GM23338 (cell line): ENCODE data around the gene SLC25A34. TPM values are rescaled to one million over a fixed set of nuclear protein-coding genes. Genes with fewer than 3 reads are reported as not detected.
A peak's percentile ranks its signal among the peaks of the same experiment; 100 is the strongest.

Experiments used
- ATAC-seq: fragments of 200-7000 bp; cut with Tn5 transposase; 3 replicates; pipeline ENCODE4 v1.9.1; 2020
- DNase-seq: peaks from one replicate; pipeline ENCODE4 v3.0.0-alpha.2; 2015; ENCODE audit warnings: low spot score
- H2AFZ ChIP-seq: fragments of 200-600 bp; sonication (generic); 2 replicates; pipeline ENCODE4 v1.8.0; 2016; ENCODE audit warnings: antibody characterized with exemption, mild to moderate bottlenecking, moderate library complexity
- H3F3A ChIP-seq: fragments of 200-600 bp; sonication (generic); replicated peaks from 2 replicates; pipeline ENCODE4 v1.8.0; 2017; ENCODE audit warnings: antibody characterized with exemption, mixed run types, low read depth
- H3K27ac ChIP-seq: fragments of 200-600 bp; sonication (generic); 2 replicates; pipeline ENCODE4 v1.6.1; 2016; ENCODE audit warnings: low read depth
- H3K27me3 ChIP-seq: fragments of 200-600 bp; sonication (generic); 2 replicates; pipeline ENCODE4 v1.8.0; 2016; ENCODE audit warnings: mild to moderate bottlenecking, mixed run types, moderate library complexity; ENCODE audit not compliant: insufficient read depth
- H3K36me3 ChIP-seq: fragments of 200-600 bp; sonication (generic); 2 replicates; pipeline ENCODE4 v1.8.0; 2016; ENCODE audit warnings: mild to moderate bottlenecking; ENCODE audit not compliant: insufficient read depth
- H3K4me1 ChIP-seq: fragments of 200-600 bp; sonication (generic); 2 replicates; pipeline ENCODE4 v1.8.0; 2016; ENCODE audit warnings: mild to moderate bottlenecking, moderate library complexity; ENCODE audit not compliant: insufficient read depth
- H3K4me2 ChIP-seq: fragments of 200-600 bp; sonication (generic); 2 replicates; pipeline ENCODE4 v1.7.1; 2017; ENCODE audit warnings: mixed run types
- H3K4me3 ChIP-seq: fragments of 200-600 bp; sonication (generic); 2 replicates; pipeline ENCODE4 v1.6.1; 2016; ENCODE audit warnings: mixed run types
- H3K79me2 ChIP-seq: fragments of 200-600 bp; sonication (generic); replicated peaks from 2 replicates; pipeline ENCODE4 v1.8.0; 2017; ENCODE audit warnings: mild to moderate bottlenecking; ENCODE audit not compliant: insufficient read depth
- H3K9me2 ChIP-seq: fragments of 200-600 bp; sonication (generic); 2 replicates; pipeline ENCODE4 v1.8.0; 2017; ENCODE audit not compliant: insufficient read depth
- H4K20me1 ChIP-seq: fragments of 200-600 bp; sonication (generic); replicated peaks from 2 replicates; pipeline ENCODE4 v1.8.0; 2017; ENCODE audit warnings: mild to moderate bottlenecking; ENCODE audit not compliant: insufficient read depth
- H3K27ac Mint-ChIP-seq: 2 replicates; pipeline ENCODE4 v1.8.0; 2020; ENCODE audit warnings: inconsistent platforms, mild to moderate bottlenecking, moderate library complexity, mixed read lengths
- H3K27me3 Mint-ChIP-seq: 3 replicates; pipeline ENCODE4 v1.8.0; 2022; ENCODE audit warnings: low read depth, mild to moderate bottlenecking, moderate library complexity, mixed read lengths, inconsistent platforms; ENCODE audit not compliant: insufficient read depth, poor library complexity
- H3K36me3 Mint-ChIP-seq: 3 replicates; pipeline ENCODE4 v1.8.0; 2021; ENCODE audit warnings: low read depth, mild to moderate bottlenecking, inconsistent platforms, moderate library complexity, mixed read lengths
- H3K4me1 Mint-ChIP-seq: 3 replicates; pipeline ENCODE4 v1.8.0; 2020; ENCODE audit warnings: mild to moderate bottlenecking, inconsistent platforms, mixed read lengths
- H3K4me3 Mint-ChIP-seq: 3 replicates; pipeline ENCODE4 v1.8.0; 2021; ENCODE audit warnings: moderate library complexity, mild to moderate bottlenecking, inconsistent platforms, mixed read lengths
- H3K9me3 Mint-ChIP-seq: 3 replicates; pipeline ENCODE4 v1.8.0; 2020; ENCODE audit warnings: moderate library complexity, mild to moderate bottlenecking, inconsistent platforms, mixed read lengths
- CREB1 ChIP-seq: fragments of 250-450 bp; sonication (Bioruptor Pico); IDR thresholded peaks from 2 replicates; pipeline ENCODE4 v1.5.0; 2020; ENCODE audit warnings: low read depth, mild to moderate bottlenecking, moderate library complexity
- CTCF ChIP-seq, 2 experiments: fragments of 200-600 bp in 1 of 2; sonication (generic) in 1 of 2; conservative IDR thresholded peaks; 2 replicates each; pipeline versions ENCODE4 v1.5.1 to v1.6.1; 2016 to 2017; ENCODE audit warnings: antibody characterized with exemption in 2 of 2, low read depth in 2 of 2, mild to moderate bottlenecking in 2 of 2, moderate library complexity in 1 of 2
- EZH2phosphoT487 ChIP-seq: fragments of 200-600 bp; sonication (generic); IDR thresholded peaks from one replicate; pipeline ENCODE4 v1.8.1; 2018; ENCODE audit warnings: antibody characterized with exemption; ENCODE audit not compliant: unreplicated experiment
- ZNF462 ChIP-seq: fragments of 250-450 bp; sonication (Bioruptor Pico); IDR thresholded peaks from 2 replicates; pipeline ENCODE4 v1.5.0; 2020; ENCODE audit warnings: mild to moderate bottlenecking, moderate library complexity
- polyA plus RNA-seq: library from polyadenylated mRNA; unstranded; fragments of >200 nt; fragmentation: Nextera tagmentation; extraction: Ambion mirVana; gene quantifications from 2 replicates; pipeline ENCODE4 v1.2.1, GENCODE V29; 2016
- total RNA-seq: library from RNA; depleted of rRNA; stranded (reverse); fragments of >200 nt; shearing (Covaris generic); gene quantifications from 2 replicates; pipeline ENCODE4 v1.2.3, GENCODE V29; 2014

Gene SLC25A34
- total and polyA plus RNA-seq, 2 experiments from 2014 or later: 0.11 to 3.5 TPM

- peaks cover 42% of the 10 kb centered on the region for H3K79me2 ChIP-seq
These were observed 29.6 kb downstream of the SLC25A34 start for GRCh38 chr1:15765495-15766194.

More at GRCh38 chr1:15765495-15766194, 29.6 kb downstream of the SLC25A34 start:
- H3K27ac Mint-ChIP-seq: peak overlapping the region; percentile 76
- H3K27me3 Mint-ChIP-seq: peaks cover 15% of the 10 kb centered on the region
- ATAC-seq (no peak), DNase-seq (no peak)
- Histone ChIP-seq H3K36me3 (peaks cover 32% of the 10 kb centered on the region), H2AFZ (no peak overlapping the region), H3K4me3 (no peak overlapping the region), H3K4me1 (peaks cover 8% of the 10 kb centered on the region), H3F3A (0 out of 2 replicates have a peak, but pooled peaks cover 8% of the 10 kb centered on the region), H4K20me1 (peaks cover 34% of the 10 kb centered on the region), H3K9me2 (no peaks in the 10 kb centered on the region), H3K27ac (0 out of 2 replicates have a peak overlapping the region, but pooled peaks have one; percentile 32), H3K4me2 (no peak overlapping the region), H3K27me3 (no peaks in the 10 kb centered on the region)
- no peaks in the 10 kb centered on the region; the same call in 2 of the 3 replicates for H3K9me3 Mint-ChIP-seq
- no peak for TF ChIP-seq EZH2phosphoT487
- no peak for TF ChIP-seq ZNF462
- TF ChIP-seq CTCF (conservative IDR thresholded peaks at IDR 0.05; ENCODE audit: low read depth in 2 of 2): no peak
- no peak for TF ChIP-seq CREB1
- H3K4me1 Mint-ChIP-seq: peaks cover 24% of the 10 kb centered on the region
- H3K4me3 Mint-ChIP-seq: no peak overlapping the region; the same call in 2 of the 3 replicates
- H3K36me3 Mint-ChIP-seq: peaks cover 74% of the 10 kb centered on the region
